Parathyroid adenoma (tissue), 2 donors: ENCODE measurements around the gene ARPC1B.
"Not testable (repeated sequence)": the region's sequence is repeated elsewhere in the genome, so short reads cannot be mapped to it uniquely, and the experiment has no call there.

Source experiments
- H2AFZ ChIP-seq: fragments of 300-600 bp; sonication (generic); one replicate; pipeline ENCODE4 v1.7.0; 2017; ENCODE audit warnings: antibody characterized with exemption, mild to moderate bottlenecking
- H3K27ac ChIP-seq: fragments of 300-600 bp; sonication (generic); one replicate; pipeline ENCODE4 v1.7.0; 2017
- H3K27me3 ChIP-seq: fragments of 300-600 bp; sonication (generic); one replicate; pipeline ENCODE4 v1.7.0; 2017; ENCODE audit warnings: low read length; ENCODE audit not compliant: control insufficient read depth, insufficient read depth
- H3K36me3 ChIP-seq: fragments of 300-600 bp; sonication (generic); one replicate; pipeline ENCODE4 v1.7.0; 2017; ENCODE audit warnings: low read length; ENCODE audit not compliant: control insufficient read depth, insufficient read depth
- H3K4me1 ChIP-seq: fragments of 300-600 bp; sonication (generic); one replicate; pipeline ENCODE4 v1.7.0; 2017; ENCODE audit warnings: control low read depth
- H3K4me2 ChIP-seq: fragments of 300-600 bp; sonication (generic); one replicate; pipeline ENCODE4 v1.7.0; 2017; ENCODE audit warnings: low read length
- H3K4me3 ChIP-seq: fragments of 300-600 bp; sonication (generic); one replicate; pipeline ENCODE4 v1.7.0; 2017; ENCODE audit warnings: low read depth, low read length
- H3K79me2 ChIP-seq: fragments of 300-600 bp; sonication (generic); one replicate; pipeline ENCODE4 v1.7.0; 2017; ENCODE audit warnings: control low read depth
- H3K9ac ChIP-seq: fragments of 300-600 bp; sonication (generic); one replicate; pipeline ENCODE4 v1.7.0; 2017; ENCODE audit warnings: mild to moderate bottlenecking
- H3K9me3 ChIP-seq: fragments of 300-600 bp; sonication (generic); one replicate; pipeline ENCODE4 v1.7.0; 2017; ENCODE audit warnings: low read length; ENCODE audit not compliant: control insufficient read depth
- CTCF ChIP-seq: fragments of 300-600 bp; sonication (generic); IDR thresholded peaks from one replicate; pipeline ENCODE4 v1.7.0; 2017; ENCODE audit warnings: antibody characterized with exemption, mild to moderate bottlenecking
- donor health status: primary hyperparathyroidism.

ARPC1B gene

GRCh38 chr7:99373091-99374066, 1.2 kb upstream of the ARPC1B start:
- Histone ChIP-seq H3K4me3 (peak overlapping the region; percentile 62), H3K9me3 (no peaks in the 10 kb centered on the region), H3K27ac (peak overlapping the region; percentile 64), H3K27me3 (no peaks in the 10 kb centered on the region), H3K4me2 (peak overlapping the region; percentile 63), H3K4me1 (peaks cover 5% of the 10 kb centered on the region), H3K36me3 (no peaks in the 10 kb centered on the region), H3K9ac (no peak overlapping the region), H3K79me2 (no peaks in the 10 kb centered on the region), H2AFZ (peak overlapping the region; percentile 48)
- no peak for TF ChIP-seq CTCF

- peaks cover 5% of the 10 kb centered on the region for H3K4me1 ChIP-seq
- H3K27me3 ChIP-seq: no peaks in the 10 kb centered on the region
- peak overlapping the region; percentile 62 for H3K4me3 ChIP-seq
- TF ChIP-seq CTCF: no peak
- H3K9me3 ChIP-seq: no peaks in the 10 kb centered on the region
- no peak overlapping the region for H3K9ac ChIP-seq
- peak overlapping the region; percentile 64 for H3K27ac ChIP-seq
- H3K79me2 ChIP-seq: no peaks in the 10 kb centered on the region
- no peaks in the 10 kb centered on the region for H3K36me3 ChIP-seq
- peak overlapping the region; percentile 94 for H2AFZ ChIP-seq
- peak overlapping the region; percentile 63 for H3K4me2 ChIP-seq
Measured at GRCh38 chr7:99375070-99375807, 709 bp downstream of the ARPC1B start.

- H3K4me2 ChIP-seq: no peak overlapping the region
- no peaks in the 10 kb centered on the region for H3K27me3 ChIP-seq
- H2AFZ ChIP-seq: no peak overlapping the region
- TF ChIP-seq CTCF: no peak
- no peaks in the 10 kb centered on the region for H3K9me3 ChIP-seq
- no peak overlapping the region for H3K4me3 ChIP-seq
- H3K4me1 ChIP-seq: peaks cover 3% of the 10 kb centered on the region
- H3K36me3 ChIP-seq: no peaks in the 10 kb centered on the region
- H3K27ac ChIP-seq: peak overlapping the region; percentile 68
- peaks cover 2% of the 10 kb centered on the region for H3K79me2 ChIP-seq
- no peak overlapping the region for H3K9ac ChIP-seq
Measured at GRCh38 chr7:99379043-99379577, 4.6 kb downstream of the ARPC1B start.

- H3K27me3 ChIP-seq, H3K4me3 ChIP-seq, H2AFZ ChIP-seq, H3K4me1 ChIP-seq, H3K36me3 ChIP-seq, H3K9ac ChIP-seq, H3K4me2 ChIP-seq, H3K79me2 ChIP-seq, H3K9me3 ChIP-seq: not testable (repeated sequence)
- H3K27ac ChIP-seq: peak overlapping the region; percentile 68
Measured at GRCh38 chr7:99379693-99380031, 5.1 kb downstream of the ARPC1B start.
